Kidney epithelial cell (primary cell): ENCODE data around the gene SAP25. TPM values are rescaled to one million over a fixed set of nuclear protein-coding genes. Genes with fewer than 3 reads are reported as not detected.

Source experiments
- DNase-seq: peaks from one replicate; pipeline ENCODE4 v3.0.0-alpha.2; 2010; ENCODE audit warnings: low read depth
- H3K27me3 ChIP-seq: 2 replicates; pipeline ENCODE4 v1.6.0; 2011; ENCODE audit warnings: low read length; ENCODE audit not compliant: control insufficient read depth, insufficient read depth
- H3K36me3 ChIP-seq: 2 replicates; pipeline ENCODE4 v1.5.1; 2011; ENCODE audit warnings: low read length; ENCODE audit not compliant: control insufficient read depth, insufficient read depth
- H3K4me3 ChIP-seq: 2 replicates; pipeline ENCODE4 v1.5.1; 2011; ENCODE audit warnings: low read depth, mild to moderate bottlenecking, control low read depth, low read length
- CTCF ChIP-seq: IDR thresholded peaks from 2 replicates; pipeline ENCODE4 v1.5.1; 2011; ENCODE audit warnings: mild to moderate bottlenecking, moderate library complexity, low read length, control low read depth, inconsistent platforms; ENCODE audit not compliant: insufficient read depth, poor library complexity, severe bottlenecking
- total RNA-seq: library from RNA; depleted of rRNA; stranded (reverse); fragments of >200 nt; gene quantifications from 2 replicates; pipeline ENCODE4 v1.2.3, GENCODE V29; 2015

Gene SAP25
- total RNA-seq, 1 donor from 2014 or later: not detected

- H3K27me3 ChIP-seq: no peaks in the 10 kb centered on the region
- no peaks in the 10 kb centered on the region for H3K36me3 ChIP-seq
- no peak for TF ChIP-seq CTCF
- no peak for DNase-seq
- no peak overlapping the region for H3K4me3 ChIP-seq
These were observed 32.6 kb upstream of the SAP25 start for GRCh38 chr7:100606313-100606712.

- no peak for DNase-seq
- no peak for TF ChIP-seq CTCF
- Histone ChIP-seq H3K4me3 (peak overlapping the region; percentile 51), H3K36me3 (no peaks in the 10 kb centered on the region), H3K27me3 (no peaks in the 10 kb centered on the region)
These were observed 31.5 kb upstream of the SAP25 start for GRCh38 chr7:100604976-100605911.

GRCh38 chr7:100604028-100604975 is 30.6 kb upstream of the SAP25 start:
- no peak for DNase-seq
- H3K4me3 ChIP-seq: peak overlapping the region; percentile 51
- no peaks in the 10 kb centered on the region for H3K27me3 ChIP-seq
- TF ChIP-seq CTCF: peak; percentile 54
- H3K36me3 ChIP-seq: no peaks in the 10 kb centered on the region

GRCh38 chr7:100603726-100604027 is 30.0 kb upstream of the SAP25 start:
- H3K27me3 ChIP-seq: no peaks in the 10 kb centered on the region
- peak overlapping the region; percentile 51 for H3K4me3 ChIP-seq
- H3K36me3 ChIP-seq: no peaks in the 10 kb centered on the region
- TF ChIP-seq CTCF: no peak
- DNase-seq: no peak

GRCh38 chr7:100602889-100603725 is 29.4 kb upstream of the SAP25 start:
- Histone ChIP-seq H3K27me3 (no peaks in the 10 kb centered on the region), H3K4me3 (peak overlapping the region; percentile 51), H3K36me3 (no peaks in the 10 kb centered on the region)
- no peak for TF ChIP-seq CTCF
- no peak for DNase-seq
